Measurements from ENCODE around the gene NR3C1.

NR3C1 gene

DNA sequence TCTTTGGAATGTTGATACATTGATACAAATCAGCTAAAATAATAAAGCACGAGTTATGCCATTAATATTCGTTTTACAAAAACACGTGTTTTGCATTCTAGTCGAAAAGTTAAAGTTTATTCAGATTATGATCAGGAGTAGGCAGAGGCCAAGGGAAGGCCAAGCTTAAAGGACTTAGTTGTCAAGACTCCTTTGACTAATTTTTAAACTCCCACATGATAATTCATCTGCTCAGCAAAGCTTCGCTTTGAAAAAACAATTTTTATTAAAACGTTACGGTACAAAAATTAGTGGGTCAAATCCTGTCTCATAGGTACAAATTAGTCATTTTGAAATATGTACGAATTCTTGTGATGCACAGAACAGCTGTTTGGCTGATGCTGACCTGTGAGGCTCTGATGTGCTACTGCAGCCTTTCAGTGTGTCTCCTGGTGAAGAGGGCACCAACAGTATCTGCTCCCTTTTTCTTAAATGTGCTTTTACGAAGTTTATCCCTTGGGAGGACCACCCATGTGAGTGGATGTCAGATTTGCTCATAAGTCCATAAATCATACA is 23.0 kb upstream of the NR3C1 start:
- DNase-seq (ENCODE audit: low read depth in 2 of 2): no peak

- DNase-seq (ENCODE audit: low read depth in 2 of 2): no peak
These were observed 22.3 kb upstream of the NR3C1 start for GRCh38 chr5:143425835-143426234.

GRCh38 chr5:143418140-143418866 is 14.8 kb upstream of the NR3C1 start:
- DNase-seq (ENCODE audit: low read depth in 2 of 2): no peak

DNA sequence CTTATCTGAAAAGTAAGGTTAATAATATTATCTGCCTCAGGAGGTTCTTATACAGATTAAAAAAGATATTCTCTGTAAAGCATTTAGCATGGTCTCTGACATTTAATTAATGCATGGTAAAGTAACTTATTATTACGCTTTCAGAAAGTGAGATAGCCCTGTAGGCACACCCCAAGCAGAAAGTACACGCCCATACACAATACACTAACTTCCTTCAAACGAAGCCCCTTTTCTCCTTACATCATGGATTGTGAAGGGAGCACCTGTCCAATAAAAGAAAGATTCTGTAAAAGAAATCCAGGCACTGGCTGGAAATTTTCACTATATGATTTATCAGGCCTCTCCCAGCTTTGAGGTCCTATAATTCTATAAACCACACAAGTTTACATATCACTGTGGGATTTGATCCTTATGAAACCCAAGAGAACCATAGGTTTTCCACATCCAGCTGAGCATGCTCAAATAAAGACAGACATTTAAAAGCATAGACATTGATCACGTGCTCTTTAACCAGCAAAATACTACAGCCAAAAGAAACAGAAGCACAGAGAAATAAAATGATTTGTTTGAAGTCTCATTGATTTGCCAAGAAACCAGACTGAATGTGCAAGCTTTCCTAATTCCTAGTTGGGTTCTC is 14.1 kb upstream of the NR3C1 start:
- no peak for DNase-seq (ENCODE audit: low read depth in 2 of 2)

- DNase-seq (ENCODE audit: low read depth in 2 of 2): no peak
These were observed 12.9 kb upstream of the NR3C1 start for GRCh38 chr5:143416411-143416810.

DNA sequence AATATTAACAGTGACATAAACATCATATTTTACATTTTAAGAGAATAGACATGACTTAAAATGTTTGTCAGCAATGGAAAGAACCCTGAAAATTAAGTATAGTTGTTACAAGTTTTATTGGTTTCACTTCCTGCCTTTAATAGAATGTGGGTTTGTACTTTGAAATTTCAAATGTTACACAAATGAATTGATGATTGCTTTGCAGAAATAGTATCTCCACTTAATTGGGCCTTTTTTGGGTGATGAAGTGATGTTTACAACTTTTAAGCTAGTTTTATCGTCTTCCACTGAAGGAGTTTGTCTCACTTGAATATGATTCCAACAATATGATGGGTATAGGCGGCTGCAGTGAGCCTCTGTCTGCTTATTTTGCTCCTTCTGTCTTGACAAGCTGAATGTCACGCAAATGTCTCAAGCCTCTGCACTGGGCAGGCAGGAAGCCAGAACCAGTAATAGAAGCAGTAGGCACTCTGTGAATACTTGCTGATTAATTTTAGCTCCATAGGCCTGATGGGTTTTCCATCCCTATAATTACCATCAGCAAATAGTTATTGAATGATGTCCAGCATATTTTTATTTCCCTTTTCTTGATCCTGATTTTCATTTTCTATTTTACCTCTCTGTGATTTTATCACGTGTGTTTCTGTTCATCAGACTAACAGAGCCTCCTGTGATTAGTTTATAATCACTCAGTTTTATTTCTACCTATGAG is 10.6 kb upstream of the NR3C1 start:
- DNase-seq (ENCODE audit: low read depth in 2 of 2): no peak

DNA sequence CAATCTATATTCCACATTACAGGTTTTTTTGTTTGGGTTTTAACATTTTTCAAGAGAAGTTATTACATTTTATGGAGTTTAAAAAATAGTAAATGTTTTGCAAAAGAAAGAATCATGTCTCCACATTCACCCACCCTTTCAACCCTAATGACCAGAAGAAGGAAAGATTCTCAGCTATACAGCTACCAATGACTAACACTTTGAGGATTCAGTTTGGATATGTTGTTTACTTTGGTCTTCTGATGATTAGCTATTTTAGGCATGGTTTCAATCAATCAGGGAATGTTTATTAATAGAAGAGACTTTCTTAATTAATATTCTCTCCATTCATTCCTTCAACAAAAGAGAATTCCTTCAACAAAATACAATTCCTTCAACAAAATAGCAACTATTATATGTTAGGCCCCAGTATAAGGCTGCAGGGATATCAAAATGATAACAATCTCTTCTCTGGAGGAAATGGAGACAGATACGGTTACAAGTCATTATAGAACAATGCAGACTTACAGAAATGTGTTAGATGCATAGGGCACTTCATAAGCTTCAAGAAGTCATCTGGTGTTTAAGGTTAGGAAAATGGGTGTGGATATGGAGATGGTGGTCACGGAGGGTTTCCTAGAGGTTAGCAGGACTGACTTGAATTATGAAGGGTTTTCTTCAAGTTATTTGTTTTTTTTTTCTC is 9.3 kb upstream of the NR3C1 start:
- no peak for DNase-seq (ENCODE audit: low read depth in 2 of 2)

DNA sequence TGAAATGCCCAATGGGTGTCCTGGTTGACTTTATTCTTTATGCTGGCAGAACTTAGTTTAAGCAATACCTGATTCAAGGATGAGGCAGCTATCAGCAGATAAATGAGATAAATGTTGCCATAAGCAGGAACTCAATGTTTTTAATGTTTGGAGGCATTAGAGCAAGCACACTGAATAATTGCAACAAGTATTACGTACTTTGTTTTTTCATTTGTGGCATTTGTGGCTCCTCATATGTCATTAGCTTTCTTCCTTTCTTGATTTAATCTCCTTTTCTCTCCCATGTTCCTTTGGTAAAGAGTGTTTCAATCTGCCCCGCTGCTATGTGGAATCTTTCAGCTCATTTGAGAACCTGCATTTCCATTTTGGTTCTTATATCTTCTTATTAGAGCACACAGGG is 6.4 kb upstream of the NR3C1 start:
- DNase-seq (ENCODE audit: low read depth in 2 of 2): no peak

DNA sequence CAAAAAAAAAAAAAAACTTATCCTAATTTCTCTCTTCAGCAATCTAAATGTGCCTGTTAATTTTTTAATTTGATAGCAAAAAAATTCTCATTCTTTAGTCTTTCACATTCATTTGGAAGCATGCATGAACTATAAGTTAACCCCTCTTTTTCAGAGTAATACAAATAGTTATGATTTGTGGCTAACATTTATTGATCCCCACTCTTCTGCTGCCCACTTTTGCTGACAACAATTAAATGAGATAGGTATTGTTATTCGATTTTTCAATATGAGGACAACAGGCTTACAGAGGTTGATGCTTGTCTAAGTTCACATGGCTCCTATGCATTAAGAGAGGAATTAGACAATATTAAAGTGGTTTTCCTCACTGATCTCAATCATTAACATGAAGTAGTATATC is 2.9 kb upstream of the NR3C1 start:
- DNase-seq (ENCODE audit: low read depth in 2 of 2): no peak

- no peak for DNase-seq (ENCODE audit: low read depth in 2 of 2)
These were observed 2.3 kb upstream of the NR3C1 start for GRCh38 chr5:143405849-143406098.

- DNase-seq (ENCODE audit: low read depth in 2 of 2): peak; percentile 73 to 81
These were observed 1.8 kb upstream of the NR3C1 start for GRCh38 chr5:143405063-143405848.

DNA sequence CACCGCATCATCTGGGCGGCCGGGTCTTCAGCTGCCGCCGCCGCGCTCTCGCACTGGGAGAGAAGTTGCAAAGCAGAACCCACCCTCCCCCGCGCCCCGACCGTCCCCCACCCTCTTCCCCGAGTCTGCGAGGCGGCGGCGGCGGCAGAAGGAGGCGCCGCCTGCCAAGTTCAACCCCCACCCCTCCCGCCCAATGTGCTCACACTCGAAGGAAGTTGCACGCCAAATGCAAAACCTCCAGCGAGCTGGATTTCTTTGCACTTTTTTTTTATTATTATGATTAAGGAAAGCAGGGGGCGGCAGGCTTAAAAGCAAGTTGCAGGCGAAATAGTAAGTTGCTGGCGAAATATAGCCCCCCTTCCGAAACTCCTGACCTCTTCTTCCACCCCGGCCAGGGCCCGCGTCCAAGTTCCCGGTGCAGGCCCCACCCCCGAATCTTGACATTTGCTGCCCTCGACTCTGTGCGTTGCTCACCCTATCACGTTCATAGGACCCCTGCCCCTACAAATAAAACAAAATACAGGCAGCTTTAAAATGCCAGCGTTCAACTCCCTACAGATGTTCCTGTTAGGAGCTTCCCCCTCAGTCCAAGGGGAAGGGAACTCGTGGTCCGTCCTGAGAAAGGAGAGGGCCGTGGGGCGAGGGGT is 1.1 kb upstream of the NR3C1 start:
- peak; percentile 56 to 60 for DNase-seq (ENCODE audit: low read depth in 2 of 2)

GRCh38 chr5:143403334-143403592 is 223 bp downstream of the NR3C1 start:
- DNase-seq (ENCODE audit: low read depth in 2 of 2): no peak

DNA sequence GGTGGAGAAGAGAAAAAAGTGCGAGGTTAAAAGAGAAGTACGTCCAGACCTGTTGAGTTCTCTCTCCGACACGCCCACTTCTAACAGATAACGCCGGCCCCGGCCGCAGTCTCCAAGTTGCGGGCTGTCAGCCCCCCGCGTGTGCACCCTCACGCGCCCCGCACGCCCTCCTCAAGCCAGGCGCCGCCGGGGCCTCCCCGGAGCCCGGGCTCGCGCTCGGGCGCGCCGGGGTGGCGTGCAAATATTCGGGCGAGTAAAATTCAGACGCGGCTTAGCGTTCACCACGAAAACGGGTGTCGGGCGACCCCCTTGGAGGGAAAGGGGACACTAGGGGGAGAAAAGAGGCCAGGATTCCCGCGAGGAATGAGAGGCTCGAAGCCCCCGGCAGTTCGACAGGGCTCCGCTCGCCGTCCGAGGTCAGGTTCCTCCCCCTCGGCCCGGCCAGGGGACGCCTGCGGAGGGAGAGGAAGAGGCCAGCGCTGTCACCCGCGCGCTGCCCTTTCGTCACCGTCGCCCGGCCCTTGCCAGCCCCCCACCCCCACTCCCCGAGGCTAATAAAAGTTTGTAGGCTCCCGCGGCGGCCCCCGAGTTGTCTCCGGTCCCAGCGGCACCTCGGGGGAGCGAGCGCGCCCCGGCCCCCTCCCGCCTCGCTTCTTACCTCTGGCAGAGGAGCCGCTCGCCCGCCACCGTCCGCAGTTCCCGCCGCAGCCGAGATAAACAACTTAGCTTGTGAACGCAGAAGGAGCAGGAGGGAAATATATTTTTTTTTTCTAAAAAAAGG is 743 bp downstream of the NR3C1 start:
- peak in 1 of 2 donors; percentile 24 for DNase-seq (ENCODE audit: low read depth in 2 of 2)

GRCh38 chr5:143402017-143402552 is 1.4 kb downstream of the NR3C1 start:
- DNase-seq (ENCODE audit: low read depth in 2 of 2): no peak

DNA sequence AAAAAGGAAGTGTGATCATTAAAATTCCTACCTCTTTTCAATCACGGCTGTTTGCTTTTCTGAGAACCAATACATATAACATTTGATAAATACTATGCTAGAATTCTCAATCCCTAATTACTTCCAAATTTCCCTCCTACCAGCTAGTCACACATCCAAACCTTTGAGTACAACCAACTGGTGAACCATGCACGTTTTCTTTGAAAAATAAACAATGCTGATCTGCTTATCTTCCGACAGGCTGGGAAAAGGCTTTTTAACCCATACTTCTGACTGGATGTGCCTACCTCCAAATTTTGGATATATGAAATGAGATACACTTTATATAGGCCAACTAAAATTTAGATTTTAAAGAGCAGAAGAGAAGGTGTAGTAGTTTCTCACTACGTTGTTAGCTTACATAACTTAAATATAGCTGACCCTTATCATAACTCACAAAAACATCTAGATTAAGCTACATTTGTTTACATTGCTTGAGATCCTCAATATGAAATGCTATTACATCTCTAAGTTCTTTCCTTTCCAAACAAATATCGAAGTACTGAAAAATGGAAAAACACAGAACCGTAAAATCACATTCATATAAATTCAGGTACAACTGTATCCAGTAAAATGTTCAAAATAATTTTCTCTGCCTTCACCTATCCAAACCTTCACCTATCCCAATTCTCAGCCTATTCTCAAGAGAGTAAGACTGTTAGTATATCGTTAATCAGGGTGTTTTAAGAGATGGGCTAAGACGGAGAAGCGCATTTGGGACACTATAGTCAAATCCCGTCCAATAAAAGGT is 2.1 kb downstream of the NR3C1 start:
- no peak for DNase-seq (ENCODE audit: low read depth in 2 of 2)

DNA sequence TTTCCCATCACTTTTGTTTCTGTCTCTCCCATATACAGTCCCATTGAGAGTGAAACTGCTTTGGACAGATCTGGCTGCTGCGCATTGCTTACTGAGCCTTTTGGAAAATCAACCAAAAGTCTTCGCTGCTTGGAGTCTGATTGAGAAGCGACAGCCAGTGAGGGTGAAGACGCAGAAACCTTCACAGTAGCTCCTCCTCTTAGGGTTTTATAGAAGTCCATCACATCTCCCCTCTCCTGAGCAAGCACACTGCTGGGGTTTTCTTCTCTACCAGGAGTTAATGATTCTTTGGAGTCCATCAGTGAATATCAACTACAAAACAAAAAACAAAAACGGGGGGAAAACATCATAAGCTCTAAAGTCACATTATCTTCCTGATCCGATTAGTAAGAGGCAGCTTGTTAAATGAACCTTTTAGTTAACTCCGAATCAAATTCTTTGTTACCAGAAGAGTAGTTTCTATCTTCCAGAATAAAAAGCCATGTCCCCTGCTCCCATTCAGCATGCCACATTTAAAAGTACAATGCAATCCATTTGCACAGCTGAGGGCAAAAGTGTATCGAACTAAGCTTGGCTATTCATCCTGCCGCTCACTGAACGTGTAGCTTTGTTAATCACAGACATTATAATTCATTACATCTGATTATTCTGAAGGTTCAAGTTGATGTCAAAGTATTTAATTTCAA is 2.8 kb downstream of the NR3C1 start:
- no peak for DNase-seq (ENCODE audit: low read depth in 2 of 2)

DNA sequence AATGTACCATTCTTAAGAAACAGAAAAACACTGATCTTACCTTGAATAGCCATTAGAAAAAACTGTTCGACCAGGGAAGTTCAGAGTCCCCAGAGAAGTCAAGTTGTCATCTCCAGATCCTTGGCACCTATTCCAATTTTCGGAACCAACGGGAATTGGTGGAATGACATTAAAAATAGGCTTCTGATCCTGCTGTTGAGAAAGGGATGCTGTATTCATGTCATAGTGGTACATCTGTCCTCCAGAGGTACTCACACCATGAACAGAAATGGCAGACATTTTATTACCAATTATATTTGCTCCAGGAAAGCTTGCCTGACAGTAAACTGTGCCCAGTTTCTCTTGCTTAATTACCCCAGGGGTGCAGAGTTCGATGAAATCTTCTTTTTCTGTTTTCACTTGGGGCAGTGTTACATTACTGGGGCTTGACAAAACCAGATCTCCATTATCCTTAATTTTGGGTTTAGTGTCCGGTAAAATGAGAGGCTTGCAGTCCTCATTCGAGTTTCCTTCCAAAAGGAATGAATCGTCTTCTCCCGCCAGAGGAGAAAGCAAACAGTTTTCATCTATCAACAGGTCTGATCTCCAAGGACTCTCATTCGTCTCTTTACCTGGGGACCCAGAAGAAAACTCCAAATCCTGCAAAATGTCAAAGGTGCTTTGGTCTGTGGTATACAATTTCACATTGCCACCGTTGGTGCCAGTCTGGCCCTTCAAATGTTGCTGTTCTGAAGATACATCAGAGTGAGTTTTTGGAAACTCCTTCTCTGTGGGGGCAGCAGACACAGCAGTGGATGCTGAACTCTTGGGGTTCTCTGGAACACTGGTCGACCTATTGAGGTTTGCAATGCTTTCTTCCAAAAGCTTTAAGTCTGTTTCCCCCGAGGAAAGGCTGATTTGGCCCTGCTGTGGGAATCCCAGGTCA is 3.6 kb downstream of the NR3C1 start:
- no peak for DNase-seq (ENCODE audit: low read depth in 2 of 2)
